Epithelial cell of proximal tubule (primary cell): ENCODE data around the gene MEF2C. TPM values are rescaled to one million over a fixed set of nuclear protein-coding genes. Genes with fewer than 3 reads are reported as not detected.
A peak's percentile ranks its signal among the peaks of the same experiment; 100 is the strongest.

Experiments
- DNase-seq: peaks from one replicate; pipeline ENCODE4 v3.0.0-alpha.2; 2011; ENCODE audit warnings: low read depth
- H3K4me3 ChIP-seq: 2 replicates; pipeline ENCODE4 v1.5.1; 2011; ENCODE audit warnings: low read depth, mild to moderate bottlenecking, low read length
- CTCF ChIP-seq: conservative IDR thresholded peaks from 2 replicates; pipeline ENCODE4 v1.5.1; 2012; ENCODE audit warnings: low read depth, mild to moderate bottlenecking, low read length
- total RNA-seq: library from RNA; depleted of rRNA; stranded (reverse); fragments of >200 nt; gene quantifications from 2 replicates; pipeline ENCODE4 v1.2.3, GENCODE V29; 2015

The MEF2C gene
- total RNA-seq, 1 donor from 2014 or later, result 6.3 TPM

- no peak for TF ChIP-seq CTCF
- no peak overlapping the region for H3K4me3 ChIP-seq
- no peak for DNase-seq
Observed at GRCh38 chr5:88830567-88830966, 52.4 kb downstream of the MEF2C start.

GRCh38 chr5:88829775-88830174 lies 53.2 kb downstream of the MEF2C start:
- no peak for DNase-seq
- H3K4me3 ChIP-seq, result no peak overlapping the region
- no peak for TF ChIP-seq CTCF

GRCh38 chr5:88829054-88829453 lies 53.9 kb downstream of the MEF2C start:
- peak; percentile 32 for TF ChIP-seq CTCF

GRCh38 chr5:88827997-88828396 lies 55.0 kb downstream of the MEF2C start:
- no peak for DNase-seq
- no peak overlapping the region for H3K4me3 ChIP-seq
- no peak for TF ChIP-seq CTCF

More at GRCh38 chr5:88829054-88829453, 53.9 kb downstream of the MEF2C start:
- H3K4me3 ChIP-seq, result no peak overlapping the region
- no peak for DNase-seq

GRCh38 chr5:88826646-88827585 lies 56.1 kb downstream of the MEF2C start:
- TF ChIP-seq CTCF, result no peak
- H3K4me3 ChIP-seq, result no peak overlapping the region
- DNase-seq, result no peak

GRCh38 chr5:88825584-88826315 lies 57.2 kb downstream of the MEF2C start:
- H3K4me3 ChIP-seq, result no peak overlapping the region
- no peak for DNase-seq
- no peak for TF ChIP-seq CTCF
